Peyer's patch (tissue), 4 donors: Measurements from ENCODE around the gene MAP9.

Experiments
- CTCF ChIP-seq, 6 experiments: fragments of 450-650 bp in 4 of 6; fragments of 200-600 bp in 2 of 6; sonication (generic) in 1 of 6; IDR thresholded peaks; one replicate each; pipeline ENCODE4 v1.5.1; 2017 to 2019; ENCODE audit warnings: antibody characterized with exemption in 6 of 6, mild to moderate bottlenecking in 3 of 6, moderate library complexity in 1 of 6
- POLR2A ChIP-seq, 2 donors: fragments of 450-650 bp; IDR thresholded peaks; one replicate each; pipeline ENCODE4 v1.5.1; 2017; ENCODE audit warnings: antibody characterized with exemption in 2 of 2, mild to moderate bottlenecking in 2 of 2, moderate library complexity in 2 of 2

GRCh38 chr4:155299103-155299502 is 77.7 kb downstream of the MAP9 start:
- TF ChIP-seq CTCF (IDR thresholded peaks at IDR 0.05) (no peak), POLR2A (IDR thresholded peaks at IDR 0.05) (no peak)
